ENCODE data around the gene PRR7. TPM values are rescaled to one million over a fixed set of nuclear protein-coding genes. Genes with fewer than 3 reads are reported as not detected.
A peak's percentile ranks its signal among the peaks of the same experiment; 100 is the strongest.

PRR7 gene
- total RNA-seq, 1 donor from 2014 or later = 2.1 TPM

GRCh38 chr5:177468685-177469628, 22.3 kb downstream of the PRR7 start:
- intact Hi-C loops (cut with DNase I) = no loop called here
- H3K4me3 ChIP-seq = no peak overlapping the region
- DNase-seq = no peak
- ATAC-seq = no peak
- no peak overlapping the region for H3K27ac ChIP-seq
- TF ChIP-seq CTCF (IDR thresholded peaks at IDR 0.05) = no peak
- H3K27me3 ChIP-seq = no peaks in the 10 kb centered on the region
- H3K4me1 ChIP-seq = peaks cover 10% of the 10 kb centered on the region
- no peaks in the 10 kb centered on the region for H3K9me3 ChIP-seq
- peaks cover 14% of the 10 kb centered on the region for H3K36me3 ChIP-seq

GRCh38 chr5:177469750-177470525, 23.3 kb downstream of the PRR7 start:
- no peak overlapping the region for H3K27ac ChIP-seq
- DNase-seq = no peak
- H3K4me3 ChIP-seq = no peak overlapping the region
- H3K36me3 ChIP-seq = peaks cover 14% of the 10 kb centered on the region
- no peak for TF ChIP-seq CTCF (IDR thresholded peaks at IDR 0.05)
- no peak for ATAC-seq
- H3K27me3 ChIP-seq = no peaks in the 10 kb centered on the region
- peaks cover 10% of the 10 kb centered on the region for H3K4me1 ChIP-seq
- intact Hi-C loops (cut with DNase I) = no loop called here
- no peaks in the 10 kb centered on the region for H3K9me3 ChIP-seq

- no peak for ATAC-seq
- H3K27me3 ChIP-seq = no peaks in the 10 kb centered on the region
- H3K27ac ChIP-seq = no peak overlapping the region
- peaks cover 11% of the 10 kb centered on the region for H3K36me3 ChIP-seq
- no peaks in the 10 kb centered on the region for H3K9me3 ChIP-seq
- no peak for DNase-seq
- no peak for TF ChIP-seq CTCF (IDR thresholded peaks at IDR 0.05)
- peaks cover 10% of the 10 kb centered on the region for H3K4me1 ChIP-seq
- intact Hi-C loops (cut with DNase I) = no loop called here
- H3K4me3 ChIP-seq = no peak overlapping the region
Observed at GRCh38 chr5:177470759-177471536, 24.3 kb downstream of the PRR7 start.

- intact Hi-C loops (cut with DNase I) = no loop called here
- peaks cover 3% of the 10 kb centered on the region for H3K36me3 ChIP-seq
- ATAC-seq (no peak), DNase-seq (peak; percentile 63)
- H3K4me3 ChIP-seq = peak overlapping the region; percentile 69
- H3K27ac ChIP-seq = no peak overlapping the region
- no peaks in the 10 kb centered on the region for H3K9me3 ChIP-seq
- no peak for TF ChIP-seq CTCF (IDR thresholded peaks at IDR 0.05)
- H3K27me3 ChIP-seq = no peaks in the 10 kb centered on the region
- peaks cover 10% of the 10 kb centered on the region for H3K4me1 ChIP-seq
Observed at GRCh38 chr5:177471610-177472356, 25.2 kb downstream of the PRR7 start.

Data from upper lobe of right lung (tissue), 1 donor.